NCI-H1436 (cell line): ENCODE measurements around the gene LRCH1.

Experiments used
- DNase-seq: peaks from one replicate; lab custom pipeline; 2025; lab: John Stamatoyannopoulos, UW

LRCH1 gene

DNA sequence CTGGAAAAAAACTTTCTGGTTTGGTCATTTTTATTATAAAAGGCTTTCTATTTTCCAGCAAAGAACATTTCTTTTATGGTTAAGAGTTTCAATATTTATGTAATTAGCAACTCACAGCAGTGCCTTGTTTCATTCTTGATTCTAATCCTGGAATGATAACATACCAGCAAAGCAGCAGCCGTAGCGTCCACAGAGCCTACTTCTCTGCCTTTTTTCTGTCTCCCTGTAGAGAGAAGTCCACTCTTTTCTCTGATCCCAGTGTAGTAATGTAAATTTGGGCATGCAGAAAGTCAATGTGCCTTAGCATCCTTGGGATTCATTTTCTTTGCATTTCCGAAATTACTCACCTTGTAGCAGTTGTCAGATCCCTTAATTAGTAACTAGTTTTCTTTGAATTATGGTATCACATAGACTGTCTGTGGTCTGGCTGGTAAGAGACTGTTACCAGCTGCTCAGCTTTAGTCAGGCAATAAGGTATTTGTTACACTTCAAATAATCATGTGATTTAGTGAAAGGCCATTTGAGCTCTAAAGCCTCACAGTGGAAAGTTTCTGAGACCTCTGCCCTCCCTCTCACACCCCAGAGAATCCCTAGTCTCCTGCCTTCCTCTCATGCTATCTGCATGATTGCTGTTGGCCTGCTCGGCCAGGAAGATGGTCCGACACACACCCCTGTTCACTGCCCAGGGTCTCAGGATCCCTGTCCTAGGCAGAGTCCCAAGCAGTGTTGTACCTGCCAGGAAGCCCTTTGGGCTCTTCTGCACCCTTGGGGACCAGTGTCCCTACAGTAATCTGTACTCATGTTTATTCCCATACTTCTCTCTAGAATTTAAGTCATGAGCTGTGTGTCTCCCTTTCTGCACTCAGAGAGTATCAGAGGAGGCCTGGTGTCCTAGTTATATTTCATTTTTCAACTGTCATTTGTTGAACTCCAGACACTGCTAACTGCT lies 86.3 kb downstream of the LRCH1 start:
- DNase-seq, result no peak

DNA sequence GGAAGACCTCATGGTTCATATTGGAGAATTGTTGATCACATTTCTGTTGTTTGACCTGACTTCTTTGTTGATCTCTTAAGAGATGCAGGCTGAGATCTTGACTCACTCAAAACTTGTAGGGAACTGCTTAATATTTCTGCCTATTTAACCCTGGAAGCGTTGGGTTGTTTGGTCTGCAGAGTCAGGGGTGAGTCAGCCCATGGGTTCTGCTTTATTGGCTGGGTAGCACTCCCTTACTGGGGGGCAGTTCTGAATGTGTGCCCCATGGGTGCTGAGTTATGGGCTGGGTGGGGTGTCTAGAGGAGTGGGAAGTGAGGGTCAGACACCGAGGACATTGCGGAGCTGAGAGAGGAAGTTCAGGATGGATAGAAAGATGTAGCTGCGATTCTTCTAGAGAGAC lies 87.9 kb downstream of the LRCH1 start:
- no peak for DNase-seq

DNA sequence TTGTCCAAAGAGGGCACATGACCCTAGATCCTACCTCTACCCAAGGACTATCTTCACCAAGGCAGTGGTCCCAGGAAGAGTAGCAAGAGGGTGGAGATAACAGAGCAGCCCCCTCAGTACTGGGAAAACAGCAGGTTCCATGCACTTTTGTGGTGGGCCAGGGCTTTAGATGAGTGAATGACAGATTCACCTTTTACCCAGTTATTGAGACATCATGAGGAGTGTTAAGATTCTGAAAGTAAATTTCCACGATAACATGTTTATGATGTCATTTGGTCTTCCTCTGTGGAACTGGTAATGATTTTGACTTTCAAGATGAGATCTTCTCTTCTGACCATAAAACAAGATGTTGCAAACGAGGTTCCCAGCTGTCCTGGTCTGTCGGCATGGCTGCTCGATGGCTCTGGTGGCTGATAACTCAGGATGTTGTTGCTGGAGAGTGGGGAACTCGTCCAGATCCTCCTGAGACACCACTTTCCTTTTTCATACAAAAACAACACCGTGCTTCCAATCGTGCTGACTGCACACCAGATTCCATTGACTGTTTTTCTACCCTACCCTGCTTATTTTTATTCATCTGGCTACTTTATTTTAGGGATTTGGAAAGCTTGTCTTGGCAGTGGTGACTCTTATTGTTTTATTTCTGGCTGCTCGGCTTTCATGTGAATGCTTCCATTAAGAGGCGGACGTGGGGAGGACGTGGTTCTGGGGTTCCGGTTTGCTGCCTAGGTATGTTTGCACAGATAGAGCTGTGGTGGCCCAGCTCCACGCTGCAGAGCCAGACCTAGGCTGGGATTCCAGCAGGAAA lies 88.5 kb downstream of the LRCH1 start:
- no peak for DNase-seq

DNA sequence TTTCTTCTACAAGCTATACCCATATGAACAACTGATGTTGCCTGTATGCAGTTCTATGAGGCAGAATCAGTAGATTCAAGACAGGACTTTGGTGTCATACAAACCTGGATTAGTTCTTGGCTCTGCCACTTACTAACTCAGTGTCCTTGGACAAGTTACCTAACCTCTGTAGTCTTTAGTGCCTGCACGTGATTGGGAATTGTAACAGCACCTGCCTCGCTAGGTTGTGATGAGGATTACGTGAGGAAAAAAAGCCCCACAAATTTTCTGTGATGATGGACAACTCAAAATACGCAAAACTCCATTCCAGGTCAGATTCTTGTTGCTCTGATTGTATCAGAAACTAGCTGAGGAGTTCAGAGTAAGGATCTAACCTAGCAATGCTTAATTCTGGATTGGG lies 89.3 kb downstream of the LRCH1 start:
- DNase-seq, result no peak

DNA sequence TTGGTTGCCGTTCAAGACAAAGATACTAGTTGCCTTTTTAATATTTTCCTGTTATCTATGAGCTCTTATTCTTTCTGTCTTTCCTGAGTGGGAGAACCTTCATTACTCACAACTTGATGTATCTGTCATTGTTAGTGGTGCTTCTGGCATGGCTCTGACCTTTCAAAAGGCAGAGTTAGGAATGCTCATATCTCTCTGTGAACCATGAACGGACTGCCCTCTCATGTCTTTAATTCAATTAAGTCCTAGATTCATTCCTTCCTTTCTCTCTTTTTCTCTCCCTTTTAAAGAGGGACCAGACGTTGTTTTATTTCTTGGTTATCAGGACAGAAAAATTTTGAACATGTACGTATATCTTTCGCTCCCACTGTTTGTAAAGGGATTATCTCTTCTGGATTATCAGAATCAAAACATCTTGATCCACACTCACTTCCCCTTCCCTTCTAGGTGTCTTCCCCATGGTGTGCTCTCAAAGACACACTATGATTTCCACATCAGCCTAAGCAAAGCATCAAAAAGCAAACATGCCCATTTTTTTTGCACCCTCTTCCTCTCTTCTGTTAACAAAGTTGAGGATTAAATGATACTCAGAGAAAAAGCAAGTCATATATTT lies 90.3 kb downstream of the LRCH1 start:
- no peak for DNase-seq

DNA sequence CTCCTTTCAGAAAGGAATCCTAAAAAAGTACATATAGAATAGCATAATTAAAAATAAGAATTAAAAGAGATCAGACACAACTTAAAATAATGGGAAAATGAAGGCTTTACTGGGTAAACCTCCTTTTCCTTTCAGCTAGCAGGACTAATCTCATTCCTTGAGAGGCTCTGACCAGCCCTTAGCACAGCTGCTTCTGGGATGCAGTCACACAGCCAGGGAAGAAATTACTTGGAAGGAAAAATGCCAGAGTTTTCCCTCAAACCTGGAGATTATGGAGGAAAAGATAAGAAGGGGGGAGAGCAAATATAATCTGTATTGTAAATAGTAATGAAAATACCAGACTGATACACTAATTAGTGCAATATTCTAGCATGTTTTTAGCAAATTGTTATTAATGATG lies 91.8 kb downstream of the LRCH1 start:
- no peak for DNase-seq

DNA sequence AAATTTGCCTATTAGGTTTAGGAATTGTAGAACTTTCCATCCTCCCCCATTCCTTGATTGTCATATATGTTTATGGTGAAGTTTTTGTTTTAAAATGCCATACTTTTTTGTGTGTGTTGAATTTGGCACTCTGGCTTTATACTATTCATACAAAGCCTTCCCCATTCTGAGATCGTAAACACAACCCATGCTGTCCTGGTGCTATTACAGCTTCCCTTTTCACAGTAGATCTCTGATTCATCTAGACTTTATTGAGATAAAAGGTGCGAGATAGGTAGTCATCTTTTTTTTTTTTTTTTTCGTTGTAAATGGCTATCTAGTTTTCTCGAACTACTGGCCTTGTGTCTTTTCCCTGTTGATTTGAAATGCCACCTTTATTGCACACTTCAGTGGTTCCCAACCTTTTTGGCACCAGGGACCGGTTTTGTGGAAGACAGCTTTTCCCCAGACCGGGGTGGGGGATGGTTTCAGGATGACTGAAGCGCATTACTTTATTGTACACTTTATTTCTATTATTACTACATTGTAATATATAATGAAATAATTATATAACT lies 94.6 kb downstream of the LRCH1 start:
- no peak for DNase-seq

DNA sequence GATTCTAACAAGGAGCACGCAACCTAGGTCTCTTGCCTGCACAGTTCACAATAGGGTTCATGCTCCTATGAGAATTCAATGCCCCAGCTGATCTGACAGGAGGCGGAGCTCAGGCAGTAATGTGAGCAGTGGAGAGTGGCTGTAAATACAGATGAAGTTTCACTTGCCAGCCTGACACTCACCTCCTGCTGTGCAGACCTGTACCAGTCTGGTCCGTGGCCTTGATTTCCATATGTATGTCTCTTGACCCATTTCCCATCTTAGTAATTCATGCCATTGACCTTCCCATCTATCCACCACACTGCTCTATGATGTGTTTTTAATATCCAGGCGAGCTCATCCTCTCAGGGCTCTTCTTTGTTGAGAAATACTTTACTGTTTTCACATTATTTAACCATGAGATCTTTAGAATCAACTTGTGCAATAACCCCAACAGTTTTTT lies 95.2 kb downstream of the LRCH1 start:
- DNase-seq, result no peak

DNA sequence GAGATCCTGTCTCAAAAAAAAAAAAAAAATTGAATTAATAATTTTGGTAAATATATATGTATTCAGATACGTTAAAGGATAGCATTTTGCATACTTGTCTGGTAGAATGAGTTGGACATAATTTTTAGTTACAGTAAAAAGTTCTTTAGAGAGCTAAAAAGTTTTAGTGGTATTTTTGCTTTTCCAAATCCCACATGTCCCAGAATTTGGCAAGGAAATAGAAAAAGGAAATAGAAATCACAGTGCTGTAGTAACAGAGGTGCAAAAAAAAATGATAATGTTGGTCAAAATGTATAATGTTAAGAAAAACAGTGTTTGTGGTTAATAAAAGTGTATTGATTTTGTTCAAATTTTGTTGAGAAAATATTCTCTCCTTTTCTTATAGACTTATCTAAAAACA lies 96.8 kb downstream of the LRCH1 start:
- DNase-seq, result no peak

DNA sequence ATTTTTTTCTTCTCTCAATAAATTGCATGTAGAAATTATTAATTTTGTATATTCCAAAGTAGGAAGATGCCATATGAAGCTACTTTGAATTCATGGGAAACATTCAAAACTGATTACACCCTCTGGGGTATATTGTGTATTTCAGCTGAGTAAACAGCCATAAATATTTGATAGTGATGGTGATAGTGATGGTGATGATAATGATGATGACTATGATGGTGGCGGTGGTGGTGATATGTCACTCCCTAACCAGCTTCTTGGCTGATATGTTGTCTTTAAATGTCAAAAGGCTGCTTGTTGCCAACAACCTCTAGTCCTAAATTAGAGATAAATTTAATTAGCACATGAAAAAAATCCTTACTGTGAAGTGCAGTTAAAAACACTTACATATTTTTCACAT lies 102.0 kb downstream of the LRCH1 start:
- no peak for DNase-seq

DNA sequence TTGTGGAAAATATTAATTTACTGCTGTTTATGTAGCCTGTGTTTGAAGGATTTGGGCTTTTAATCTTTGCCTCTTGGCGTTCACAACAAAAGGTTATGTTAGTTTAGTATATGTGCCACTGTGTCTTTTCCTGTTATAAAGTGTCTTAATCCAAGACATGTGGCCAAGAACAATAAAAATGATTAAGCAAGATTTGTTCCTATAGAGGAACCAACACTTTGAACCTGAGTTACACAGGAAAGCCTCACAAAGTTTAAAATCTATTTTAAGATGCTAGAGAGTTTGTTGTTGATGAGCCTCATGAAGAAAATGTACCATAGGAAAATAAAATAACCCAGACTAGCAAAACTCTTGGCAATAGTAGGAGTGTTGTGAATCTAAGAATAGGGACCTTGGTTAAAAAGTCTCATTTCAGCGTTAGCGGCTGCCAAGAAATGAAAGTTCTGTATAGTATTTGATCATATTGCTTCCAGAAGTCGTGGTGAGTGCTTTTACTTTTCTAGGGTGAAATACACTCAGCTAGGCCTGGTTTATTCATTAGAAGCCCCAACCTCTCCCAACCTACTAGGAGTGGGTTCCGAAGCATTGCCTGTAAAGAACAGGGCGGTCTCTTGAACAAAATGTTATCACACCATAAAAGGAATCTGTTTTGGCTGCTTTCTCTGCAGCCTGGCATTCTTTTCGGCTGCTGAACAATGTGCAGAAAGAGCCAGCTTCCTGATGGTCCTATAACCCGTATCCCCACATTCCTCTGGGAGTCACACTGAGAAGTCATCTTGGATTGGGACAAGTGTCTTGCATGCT lies 102.6 kb downstream of the LRCH1 start:
- DNase-seq, result no peak

DNA sequence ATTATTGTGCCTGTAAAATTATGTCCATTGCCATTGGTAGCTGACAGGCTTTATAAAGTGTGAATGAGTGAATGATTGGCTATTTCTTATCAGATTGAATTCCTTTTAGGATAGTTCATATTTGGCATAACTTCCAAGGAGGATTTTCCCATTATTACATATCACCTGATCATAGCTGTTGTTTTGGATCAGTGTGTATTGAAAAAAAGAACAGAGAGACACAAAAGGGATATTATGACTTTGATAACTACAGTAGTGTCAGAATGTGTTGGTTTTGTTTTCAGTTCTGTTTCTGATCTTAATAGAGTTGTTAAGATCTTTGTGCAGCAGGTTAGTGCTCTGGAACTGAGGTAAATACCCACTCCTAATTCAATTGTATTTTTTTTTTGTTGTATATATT lies 103.8 kb downstream of the LRCH1 start:
- no peak for DNase-seq

DNA sequence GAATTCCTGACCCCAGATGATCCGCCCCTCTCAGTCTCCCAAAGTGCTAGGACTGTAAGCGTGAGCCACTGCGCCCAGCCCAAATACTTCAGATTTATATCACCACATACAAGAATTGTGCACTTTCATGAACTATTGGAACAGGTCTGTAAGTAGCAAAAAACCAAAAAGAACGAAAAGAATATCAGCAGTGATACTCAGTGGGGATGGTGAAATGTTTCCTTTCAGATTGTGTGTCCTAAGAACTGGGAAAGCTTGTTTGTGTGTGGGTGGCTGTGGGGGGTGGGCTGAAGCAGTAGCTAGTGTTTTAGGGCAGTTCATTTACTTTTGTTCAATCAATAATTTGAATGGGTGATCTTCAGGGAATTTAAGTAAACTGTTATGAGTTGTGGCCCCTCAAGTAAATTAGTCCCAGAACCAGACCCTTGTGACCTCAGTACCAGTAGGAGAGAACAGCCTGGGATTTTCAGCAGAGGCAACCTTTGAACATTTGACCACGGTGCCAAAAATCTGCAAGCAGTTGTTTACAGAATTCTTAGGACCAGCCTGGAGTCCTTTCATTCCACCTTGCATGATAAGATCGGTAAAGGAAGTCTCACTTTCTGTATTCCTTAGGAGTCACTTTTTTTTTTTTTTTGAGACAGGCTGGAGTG lies 106.6 kb downstream of the LRCH1 start:
- no peak for DNase-seq

DNA sequence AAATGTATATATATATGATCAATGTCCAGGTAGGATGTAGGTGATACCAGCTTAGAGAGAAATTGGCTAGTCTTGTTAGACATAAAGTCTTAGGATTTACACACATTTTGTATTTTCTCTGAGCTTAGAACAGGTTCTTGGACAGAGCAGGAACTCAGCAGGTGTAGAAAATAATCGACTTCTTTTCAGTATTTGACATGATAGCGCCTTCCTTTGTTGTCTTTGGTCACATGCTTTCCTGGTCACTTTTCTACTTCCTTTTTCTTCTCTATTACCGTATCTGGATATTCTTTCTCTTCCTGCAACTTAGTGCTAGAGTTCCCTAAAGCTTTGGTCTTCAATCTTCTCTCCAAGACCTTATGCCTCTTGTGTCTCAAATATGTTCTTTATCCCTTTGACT lies 107.4 kb downstream of the LRCH1 start:
- no peak for DNase-seq

DNA sequence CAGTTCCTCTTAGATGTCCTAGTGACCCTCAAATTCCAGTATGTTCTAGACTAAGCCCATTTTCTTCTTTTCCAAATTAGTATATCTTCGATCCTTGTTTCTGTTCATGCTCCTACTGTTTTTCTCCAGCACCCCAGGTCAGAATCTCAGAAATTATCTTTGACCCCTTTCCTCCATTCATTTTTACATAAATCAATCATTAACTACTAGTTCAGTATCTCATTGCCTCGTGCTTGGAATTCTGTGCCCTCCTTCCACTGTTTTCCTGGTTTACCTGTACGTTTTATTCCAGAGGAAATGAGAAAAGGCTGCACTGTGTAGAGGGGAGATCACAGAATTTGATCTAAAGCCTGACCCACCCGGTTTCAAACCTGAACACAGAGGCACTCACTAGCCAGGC lies 107.9 kb downstream of the LRCH1 start:
- no peak for DNase-seq

DNA sequence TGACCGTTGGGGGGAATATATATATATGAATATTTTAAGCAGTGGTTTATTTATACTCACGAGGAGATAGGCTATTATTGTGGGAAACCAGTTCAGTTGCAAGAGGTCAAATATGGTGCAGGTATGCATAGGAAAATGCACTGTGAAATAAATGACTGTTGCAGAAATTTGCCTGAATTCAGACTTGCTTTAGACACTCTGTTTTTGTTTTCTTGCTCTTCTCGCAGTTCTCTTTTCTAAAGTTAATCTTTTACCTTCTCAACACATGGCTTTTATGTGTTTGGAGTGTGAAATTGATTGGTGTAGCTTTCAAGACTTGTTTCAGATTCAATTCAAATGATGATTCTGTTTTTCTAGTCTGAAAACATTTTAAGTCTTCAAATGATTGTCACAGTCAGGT lies 109.7 kb downstream of the LRCH1 start:
- DNase-seq, result no peak

DNA sequence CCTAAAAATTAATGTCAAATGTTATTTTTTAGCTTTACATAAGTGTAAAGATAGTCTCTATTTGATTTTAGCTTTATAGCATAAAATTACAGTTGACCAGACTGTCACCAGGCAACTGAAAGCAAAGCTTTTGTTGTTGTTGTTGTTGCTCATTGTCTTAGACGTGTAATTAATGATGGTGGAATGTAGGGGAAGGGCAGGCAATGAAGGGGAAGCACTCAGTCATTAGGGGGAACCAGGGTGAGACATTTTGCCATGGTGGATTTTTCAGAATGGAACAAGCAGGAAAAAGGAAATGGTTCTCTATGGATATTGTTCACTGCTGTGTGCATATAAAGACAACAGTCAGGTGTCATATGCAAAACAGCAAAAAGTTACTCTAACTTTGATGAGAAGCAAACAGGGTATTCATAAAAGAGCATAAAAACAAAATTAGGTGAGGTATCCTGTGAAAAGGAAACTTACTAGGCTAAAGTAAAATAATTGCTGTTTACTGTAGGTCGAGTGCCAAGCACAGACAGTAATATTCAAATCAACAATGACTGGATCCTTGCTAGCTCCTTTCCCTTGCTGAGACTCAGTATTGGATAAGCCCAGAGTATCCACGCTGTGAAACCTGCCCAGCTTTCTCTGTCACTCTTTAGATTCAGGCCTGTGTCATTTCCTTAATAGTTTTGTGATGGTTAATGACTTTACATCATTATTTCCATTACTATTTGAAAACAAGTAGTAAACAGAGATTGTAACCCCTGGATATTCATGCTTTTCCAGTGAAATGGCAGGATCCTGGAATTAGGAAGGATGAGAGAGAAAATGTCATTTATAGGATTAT lies 110.5 kb downstream of the LRCH1 start:
- DNase-seq, result no peak

DNA sequence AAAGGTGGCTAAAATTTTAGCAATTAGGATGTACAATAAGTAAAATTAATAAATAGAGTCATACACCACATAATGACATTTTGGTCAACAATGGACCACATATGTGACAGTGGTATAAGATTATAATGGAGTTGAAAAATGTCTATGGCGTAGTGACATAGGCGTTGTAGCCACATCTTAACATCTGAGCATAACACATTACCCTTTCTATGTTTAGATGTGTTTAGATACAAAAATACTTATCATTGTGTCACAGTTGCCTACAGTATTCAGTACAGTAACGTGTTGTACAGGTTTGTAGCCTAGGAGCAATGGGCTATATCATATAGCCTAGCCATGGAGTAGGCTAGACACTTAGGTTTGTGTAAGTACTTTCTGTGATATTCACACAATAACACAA lies 111.2 kb downstream of the LRCH1 start:
- DNase-seq, result no peak

DNA sequence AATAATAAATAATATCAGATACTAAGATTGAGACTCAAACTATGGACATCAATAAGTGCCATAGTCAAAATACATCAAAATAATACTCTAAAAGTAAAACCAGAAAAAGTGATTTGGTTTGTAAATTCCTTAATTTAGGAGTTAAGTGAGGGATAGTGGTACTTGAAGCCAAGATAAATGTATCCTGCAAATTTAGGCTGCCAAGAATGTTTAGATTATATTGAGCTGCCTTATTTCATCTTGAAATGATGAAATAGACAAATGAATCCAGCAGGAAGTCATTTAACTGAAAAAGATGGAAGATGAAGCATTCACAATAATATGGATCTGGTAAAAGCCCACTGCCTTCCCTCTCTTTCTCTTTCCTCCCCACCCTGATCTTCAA lies 112.3 kb downstream of the LRCH1 start:
- no peak for DNase-seq
